HG02852 (cell line): ENCODE results near the gene B3GNT5.
"Not testable (repeated sequence)": the region's sequence is repeated elsewhere in the genome, so short reads cannot be mapped to it uniquely, and the experiment has no call there.

ENCODE experiments used
- ATAC-seq: cut with Tn5 transposase; IDR thresholded peaks from one replicate; pipeline ENCODE4 v1.9.1; 2021; ENCODE audit warnings: mild to moderate bottlenecking, moderate library complexity; ENCODE audit not compliant: unreplicated experiment

B3GNT5 gene

DNA sequence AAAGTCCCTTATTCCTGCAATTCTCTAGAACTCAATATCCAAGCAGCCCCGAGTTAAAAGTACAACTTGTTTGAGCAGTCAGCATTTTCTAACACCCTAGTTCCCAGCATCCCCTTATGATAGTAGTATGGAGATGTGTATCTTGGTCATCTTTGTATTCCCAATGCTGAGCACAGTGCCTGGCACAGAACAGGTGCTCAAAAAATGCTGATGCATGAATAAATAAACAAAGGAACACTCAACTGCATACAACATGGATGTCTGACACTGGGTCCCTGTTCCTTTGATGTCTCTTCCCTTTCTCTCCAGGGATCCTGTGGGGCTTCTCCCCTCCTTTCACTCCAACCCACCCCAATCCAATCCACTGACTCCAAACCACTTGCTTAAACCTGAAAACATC lies 23.9 kb upstream of the B3GNT5 start:
- ATAC-seq, result no peak

- ATAC-seq, result not testable (repeated sequence)
Measured at GRCh38 chr3:183230251-183230650, 22.8 kb upstream of the B3GNT5 start.

GRCh38 chr3:183230826-183231225 lies 22.2 kb upstream of the B3GNT5 start:
- no peak for ATAC-seq

GRCh38 chr3:183233966-183234365 lies 19.1 kb upstream of the B3GNT5 start:
- no peak for ATAC-seq

DNA sequence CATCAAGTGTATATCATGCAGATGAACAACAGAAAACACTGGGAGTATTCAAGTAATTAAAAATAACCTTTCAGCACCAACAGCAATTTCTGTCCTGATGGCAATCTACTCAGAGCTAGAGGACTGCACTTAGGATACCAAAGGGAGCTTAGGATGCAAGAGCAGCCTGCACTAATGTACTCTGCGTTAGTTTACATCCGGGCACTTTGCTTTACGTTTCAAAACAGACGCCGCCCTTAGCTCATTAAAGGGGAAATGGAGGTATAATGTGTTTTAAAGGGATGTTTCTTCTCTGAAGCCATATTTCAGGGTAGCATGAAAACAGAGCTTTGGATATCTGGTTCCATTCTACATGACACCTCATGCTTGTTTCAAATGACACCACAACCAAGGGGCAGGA lies 14.0 kb upstream of the B3GNT5 start:
- ATAC-seq, result no peak

- ATAC-seq, result no peak
Measured at GRCh38 chr3:183242431-183242830, 10.6 kb upstream of the B3GNT5 start.

DNA sequence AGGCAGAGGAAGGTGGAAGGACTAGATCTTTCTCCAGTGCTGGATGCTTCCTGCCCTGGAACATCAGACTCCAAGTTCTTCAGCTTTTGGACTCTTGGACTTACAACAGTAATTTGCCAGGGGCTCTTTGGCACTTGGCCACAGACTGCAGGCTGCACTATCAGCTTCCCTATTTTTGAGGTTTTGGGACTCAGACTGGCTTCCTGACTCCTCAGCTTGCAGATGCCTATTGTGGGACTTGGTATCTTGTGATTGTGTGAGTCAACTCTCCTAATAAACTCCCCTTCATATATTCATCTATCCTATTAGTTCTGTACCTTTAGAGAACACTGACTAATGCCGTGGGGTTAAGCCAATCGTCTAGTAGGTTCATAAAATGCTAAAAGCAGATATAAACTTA lies 8.8 kb upstream of the B3GNT5 start:
- ATAC-seq, result no peak

DNA sequence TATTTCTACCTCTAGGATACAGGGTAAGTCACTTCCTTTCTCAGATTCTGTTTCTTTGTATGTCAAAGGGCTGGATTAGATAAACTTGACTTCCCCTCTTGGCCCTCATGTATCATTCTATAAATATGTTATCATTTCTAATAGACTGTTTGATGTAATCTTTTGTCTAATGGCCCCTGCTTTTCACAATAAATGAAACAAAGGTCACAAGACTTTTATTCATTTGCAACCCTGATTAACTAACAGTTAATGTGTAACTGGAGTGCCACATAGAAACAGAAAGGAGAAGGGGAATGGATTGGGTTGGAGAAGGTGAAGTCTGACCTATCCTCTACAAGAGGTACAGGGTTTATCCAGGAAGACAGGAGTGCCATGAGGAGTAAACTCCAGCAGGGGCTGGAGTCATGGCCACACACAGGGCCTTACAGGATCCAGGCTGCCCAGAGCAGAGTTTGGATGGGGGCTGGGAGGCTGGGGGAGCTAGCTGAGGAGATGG lies 8.0 kb upstream of the B3GNT5 start:
- no peak for ATAC-seq

- ATAC-seq, result no peak
Measured at GRCh38 chr3:183247011-183247589, 6.0 kb upstream of the B3GNT5 start.

DNA sequence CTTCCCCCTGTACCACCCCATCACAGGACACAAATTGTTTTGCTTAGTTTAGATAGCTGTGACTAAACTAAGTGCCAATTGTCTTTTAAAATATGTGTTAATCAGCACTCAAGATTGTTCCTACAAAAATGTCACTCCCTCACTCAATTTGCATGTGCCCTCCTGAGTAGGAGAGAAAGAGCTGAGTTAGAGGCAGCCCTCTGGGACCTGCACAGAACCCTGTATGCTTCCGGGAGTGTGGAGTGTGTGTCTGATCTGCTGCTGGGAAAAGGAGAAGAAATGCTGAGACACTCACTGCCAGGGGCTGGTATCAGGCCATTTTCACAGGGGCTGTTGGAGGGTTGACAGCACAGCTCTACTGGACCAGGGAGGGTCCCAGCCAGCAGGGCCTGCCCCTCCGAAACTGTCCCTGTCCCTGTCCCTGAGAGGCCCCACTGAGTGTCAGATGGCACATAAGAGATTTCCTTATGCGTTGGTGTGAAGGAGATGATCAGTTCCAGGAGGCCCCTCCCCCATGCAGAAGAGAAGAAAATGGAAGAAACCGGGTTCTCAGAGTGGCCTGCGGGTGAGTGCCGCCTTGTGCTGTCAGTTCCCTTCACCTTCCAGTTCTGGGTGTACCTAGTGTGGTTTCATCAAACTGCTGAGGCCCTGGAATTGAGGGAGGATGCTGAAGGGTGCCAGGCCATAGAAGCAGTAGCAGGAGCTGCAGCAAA lies 3.9 kb upstream of the B3GNT5 start:
- no peak for ATAC-seq

- ATAC-seq, result no peak
Measured at GRCh38 chr3:183252118-183252782, 803 bp upstream of the B3GNT5 start.

DNA sequence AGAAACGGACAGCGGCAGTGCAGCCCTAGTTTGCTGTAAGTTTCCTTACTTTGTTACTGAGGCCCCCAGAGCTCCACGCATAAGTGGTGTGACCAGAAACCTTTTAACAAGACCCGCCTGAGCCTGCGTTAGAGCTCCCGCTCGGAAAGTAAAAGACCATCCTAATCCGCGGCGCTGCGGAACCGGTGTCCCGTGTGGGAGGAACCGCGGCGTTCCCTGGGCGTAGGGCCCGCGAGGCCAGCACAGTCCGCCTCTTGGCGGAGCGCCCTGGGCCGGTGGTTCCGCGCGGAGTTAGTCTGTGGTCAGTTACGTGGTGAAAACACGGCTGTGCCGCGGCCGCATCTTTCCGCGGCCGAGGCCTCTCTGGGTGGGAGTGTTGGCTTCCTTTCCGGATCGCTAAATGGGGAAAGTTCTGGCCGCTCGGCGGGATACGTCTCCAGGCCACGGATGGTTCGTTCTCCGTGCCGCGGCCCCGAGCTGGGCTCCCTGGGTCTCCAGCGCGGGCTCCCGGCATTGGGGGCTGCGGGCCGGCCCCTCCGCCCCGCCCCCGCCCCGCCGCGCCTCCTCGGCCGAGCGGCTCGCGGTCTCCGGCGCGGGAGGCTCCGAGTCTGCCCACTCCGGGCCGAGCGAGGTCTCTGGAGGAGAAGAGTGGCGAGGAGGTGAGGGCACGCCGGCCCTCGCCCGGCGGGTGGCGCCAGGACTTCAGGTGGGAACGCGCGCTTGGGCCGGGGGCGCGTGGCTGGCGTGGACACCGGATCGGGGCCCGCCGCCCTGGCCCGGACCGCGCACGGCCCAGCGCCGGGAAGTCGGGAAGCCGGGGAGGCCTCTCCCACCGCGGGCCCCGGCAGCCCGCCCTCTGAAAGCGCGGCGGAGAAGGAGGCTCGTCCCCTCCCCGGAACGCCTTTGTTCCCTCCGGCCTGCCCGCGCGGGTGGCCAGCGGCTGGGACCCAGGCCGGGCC lies 754 bp downstream of the B3GNT5 start:
- no peak for ATAC-seq

DNA sequence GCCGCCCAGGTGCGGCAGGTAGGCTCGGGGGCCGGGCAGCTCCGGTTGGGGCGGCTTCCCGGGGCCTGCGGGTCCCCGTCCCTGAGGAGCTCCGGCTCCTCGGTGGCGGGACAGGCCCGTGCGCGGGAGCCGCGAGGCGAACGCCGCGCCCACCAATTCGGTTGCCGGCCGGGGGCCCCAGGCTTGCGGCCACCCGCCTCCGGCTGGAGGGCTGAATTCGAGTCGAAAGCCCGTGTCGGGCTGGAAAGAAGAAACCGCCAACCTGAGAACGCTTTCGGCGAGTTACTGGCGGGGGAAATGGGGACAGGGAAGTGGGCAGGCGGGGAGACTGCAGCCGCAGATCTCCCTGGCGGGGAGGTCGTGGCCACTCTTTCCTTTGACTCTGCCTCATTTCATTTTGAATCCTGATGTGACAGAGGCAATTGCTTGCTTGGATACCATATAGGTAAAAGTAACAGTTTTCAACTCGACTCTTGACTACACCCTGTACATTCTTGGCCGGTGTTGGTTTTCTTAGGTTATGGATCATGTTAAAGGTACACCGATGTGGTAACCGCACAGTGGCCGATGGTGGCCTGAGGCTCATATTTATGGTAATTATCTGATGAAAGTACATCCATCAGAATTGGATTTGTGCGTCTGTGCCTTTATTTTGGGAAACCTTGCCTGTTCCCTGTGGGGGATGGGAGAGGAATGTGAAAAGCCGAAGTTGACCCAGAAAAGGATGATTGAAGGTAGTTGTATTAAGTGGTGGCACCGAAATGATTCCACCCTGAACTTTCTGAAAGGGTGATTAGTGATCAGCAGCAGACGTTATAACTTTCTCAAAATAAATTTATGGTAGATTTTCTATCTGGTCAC lies 1.7 kb downstream of the B3GNT5 start:
- no peak for ATAC-seq

GRCh38 chr3:183255348-183255730 lies 2.3 kb downstream of the B3GNT5 start:
- ATAC-seq, result no peak

DNA sequence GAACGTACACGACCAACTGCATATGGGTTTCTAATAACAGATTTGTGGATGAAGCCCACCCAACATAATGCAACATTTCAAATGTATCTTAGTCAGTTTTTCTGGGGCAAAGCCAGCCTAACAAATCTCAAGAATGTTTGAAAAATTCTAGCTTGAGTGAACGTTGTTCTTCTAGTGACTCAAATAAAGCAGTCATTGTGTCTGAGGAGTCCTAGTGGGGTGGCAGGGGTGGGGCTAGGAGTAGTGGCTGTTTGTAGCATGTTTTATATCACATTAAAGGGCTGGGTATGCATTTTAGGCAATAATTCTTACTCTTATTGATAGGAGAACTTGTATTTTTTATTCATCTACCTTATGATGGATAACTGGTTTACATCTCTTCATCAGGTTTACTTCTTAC lies 6.0 kb downstream of the B3GNT5 start:
- ATAC-seq, result no peak

GRCh38 chr3:183259621-183260020 lies 6.6 kb downstream of the B3GNT5 start:
- no peak for ATAC-seq

GRCh38 chr3:183260167-183260904 lies 7.3 kb downstream of the B3GNT5 start:
- ATAC-seq, result no peak

- ATAC-seq, result no peak
Measured at GRCh38 chr3:183261151-183261724, 8.2 kb downstream of the B3GNT5 start.

GRCh38 chr3:183262875-183263378 lies 9.9 kb downstream of the B3GNT5 start:
- no peak for ATAC-seq
